Measurements from ENCODE around the gene SPRED3.
"Not testable (repeated sequence)": the region's sequence is repeated elsewhere in the genome, so short reads cannot be mapped to it uniquely, and the experiment has no call there.

Gene SPRED3

DNA sequence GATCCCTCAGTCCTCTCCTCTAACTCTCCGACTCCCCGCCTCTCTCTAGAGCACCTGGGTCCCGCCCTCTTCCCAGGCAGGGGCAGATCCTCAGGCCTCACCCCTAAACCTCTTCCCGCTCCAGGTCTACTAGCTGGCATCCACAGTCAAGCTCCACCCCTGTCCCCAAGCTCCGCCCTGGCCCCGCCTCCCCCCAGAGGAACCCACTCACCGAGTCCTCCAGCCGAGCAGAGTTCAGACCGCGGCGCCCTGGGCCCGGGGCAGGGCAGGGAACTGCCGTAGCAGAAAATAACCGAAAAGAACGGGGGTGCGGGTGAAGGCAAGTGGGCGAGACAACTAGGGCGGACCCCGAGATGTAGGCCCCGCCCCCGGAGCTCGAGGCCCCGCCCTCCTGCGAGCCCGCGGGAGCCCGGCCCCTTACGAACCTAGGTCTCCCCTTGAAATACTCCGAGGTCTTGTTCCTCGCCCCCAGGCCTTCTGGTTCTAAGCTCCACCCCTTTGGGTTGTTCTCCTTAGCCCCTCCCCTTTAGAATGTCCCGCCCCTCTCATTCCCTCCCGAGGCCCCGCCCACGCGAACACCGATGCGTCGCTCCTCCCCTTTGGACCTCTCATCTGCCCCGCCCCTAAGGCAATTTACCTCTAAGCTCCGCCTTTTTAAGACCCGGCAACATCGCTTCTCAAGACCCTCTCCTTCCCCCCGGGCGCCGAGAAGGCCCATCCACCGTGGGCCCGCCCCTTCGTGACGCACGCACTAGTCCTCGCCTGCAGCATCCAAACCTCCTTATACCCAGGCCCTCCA lies 748 bp upstream of the SPRED3 start, which contains the start of gene GGN:
Gene GGN (minus strand): TSS at position 485 of the 799 bp plus-strand sequence. CDS start 773 bp downstream, outside the sequence.
- in situ Hi-C loops (cut with HindIII; ENCODE audit: low pct_ligation_motif_present, low pct_unique_long_range_greater_than_20kb, low sequenced_read_pairs): no loop called here
- DNase-seq: peak; percentile 90

DNA sequence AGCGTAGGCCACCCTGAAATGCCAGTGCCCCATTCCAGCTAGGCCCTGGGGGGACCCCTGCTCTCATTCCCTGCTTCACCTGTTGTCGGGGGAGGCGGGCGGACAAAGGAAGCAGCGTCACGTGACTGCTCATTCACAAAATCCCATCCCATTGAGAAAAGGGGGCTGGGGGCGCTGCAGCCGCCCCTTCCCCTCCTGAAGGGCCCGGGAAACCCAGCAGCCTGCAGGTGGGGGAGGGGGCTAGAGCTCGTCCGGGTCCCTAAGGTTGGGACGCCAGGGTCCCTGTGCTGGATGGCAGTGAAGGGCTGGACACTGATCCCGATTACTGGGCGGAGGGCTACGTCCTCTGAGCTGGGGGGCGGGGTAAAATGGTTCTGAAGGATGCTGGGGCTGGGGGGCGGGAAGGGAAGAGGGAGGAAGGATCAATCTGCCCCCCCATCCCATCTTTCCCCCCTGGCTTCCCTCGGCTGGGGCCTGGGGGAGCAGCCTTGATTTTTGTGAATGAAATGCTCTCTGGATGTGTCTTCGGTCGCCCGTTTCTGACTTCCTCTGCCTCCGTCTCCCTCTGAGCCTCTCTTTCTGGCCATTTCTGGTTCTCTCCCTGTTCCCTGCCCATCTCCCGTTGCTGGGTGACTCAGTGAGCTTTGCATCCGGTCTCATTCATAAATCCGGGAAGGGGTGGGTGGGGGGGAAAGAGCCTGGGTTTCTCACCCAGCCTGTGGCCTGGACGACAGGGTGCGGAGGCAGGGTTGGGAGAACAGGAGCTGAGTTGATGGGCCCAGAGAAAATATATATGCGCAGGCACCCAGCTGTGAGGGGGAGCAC lies 816 bp downstream of the SPRED3 start:
- in situ Hi-C loops (cut with HindIII; ENCODE audit: low pct_ligation_motif_present, low pct_unique_long_range_greater_than_20kb, low sequenced_read_pairs): no loop called here
- DNase-seq: peak; percentile 68

DNA sequence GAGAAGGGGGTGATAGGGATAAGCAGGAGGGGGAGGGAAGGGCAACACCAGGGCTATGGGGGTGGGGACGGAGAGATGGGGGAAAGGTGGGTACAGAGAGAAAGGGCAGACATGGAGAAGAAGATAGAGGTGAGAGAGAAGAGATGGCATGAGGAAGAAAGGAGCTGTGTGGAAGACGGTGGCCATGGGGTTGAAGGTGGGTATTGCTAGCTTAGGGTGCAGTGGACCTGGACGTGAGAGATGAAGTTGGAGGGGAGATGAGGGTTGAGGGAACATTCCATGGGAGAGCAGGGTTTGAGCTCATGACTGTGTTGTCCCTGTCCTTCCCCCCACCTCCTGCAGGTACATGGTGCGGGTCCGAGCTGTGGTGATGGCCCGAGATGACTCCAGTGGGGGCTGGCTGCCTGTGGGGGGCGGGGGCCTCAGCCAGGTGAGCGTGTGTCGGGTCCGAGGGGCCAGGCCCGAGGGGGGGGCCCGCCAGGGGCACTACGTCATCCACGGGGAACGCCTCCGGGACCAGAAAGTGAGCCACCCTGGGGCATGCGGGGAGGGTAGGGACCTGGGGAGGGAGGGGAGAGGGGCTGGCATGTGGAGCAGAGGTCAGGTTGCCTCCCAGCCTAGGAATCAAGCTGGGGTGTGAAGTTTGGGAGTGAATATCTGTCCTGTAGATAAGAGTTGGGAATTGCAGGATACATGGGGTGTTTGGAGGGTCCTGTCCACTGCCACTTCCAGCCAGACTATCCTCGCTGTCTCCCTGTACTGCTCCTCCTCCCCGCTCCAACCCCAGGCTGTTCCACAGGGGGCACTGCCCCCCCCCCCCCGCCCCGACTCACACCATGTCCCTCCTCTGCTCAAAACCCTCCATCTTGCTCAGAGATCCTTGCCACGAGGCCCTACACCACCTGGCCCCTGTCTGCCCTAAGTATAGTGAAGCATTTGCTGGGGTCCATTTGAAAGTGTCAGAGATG lies 1.7 kb downstream of the SPRED3 start:
- in situ Hi-C loops (cut with HindIII; ENCODE audit: low pct_ligation_motif_present, low pct_unique_long_range_greater_than_20kb, low sequenced_read_pairs): no loop called here
- no peak for DNase-seq

DNA sequence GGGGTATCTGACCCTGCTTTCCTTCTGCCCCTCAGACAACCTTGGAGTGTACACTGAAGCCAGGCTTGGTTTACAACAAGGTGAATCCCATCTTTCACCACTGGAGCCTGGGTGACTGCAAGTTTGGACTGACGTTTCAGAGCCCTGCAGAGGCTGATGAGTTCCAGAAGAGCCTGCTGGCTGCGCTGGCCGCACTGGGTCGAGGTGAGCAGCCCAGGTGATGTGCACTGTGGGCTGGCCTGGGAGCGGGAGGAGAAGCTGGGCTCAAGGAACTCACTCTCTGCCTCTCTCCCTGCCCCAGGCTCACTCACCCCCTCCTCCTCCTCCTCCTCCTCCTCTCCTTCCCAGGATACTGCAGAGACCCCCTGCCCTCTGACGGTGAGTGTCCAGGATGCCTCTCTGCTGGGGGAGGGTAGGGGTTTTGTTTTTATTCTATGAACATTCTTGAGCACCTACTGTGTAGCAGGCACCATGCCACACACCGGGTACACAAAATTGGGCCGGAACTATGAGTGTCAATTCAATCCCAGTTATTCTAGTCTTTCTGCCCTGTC lies 3.5 kb downstream of the SPRED3 start:
- DNase-seq: no peak
- in situ Hi-C loops (cut with HindIII; ENCODE audit: low pct_ligation_motif_present, low pct_unique_long_range_greater_than_20kb, low sequenced_read_pairs): no loop called here

DNA sequence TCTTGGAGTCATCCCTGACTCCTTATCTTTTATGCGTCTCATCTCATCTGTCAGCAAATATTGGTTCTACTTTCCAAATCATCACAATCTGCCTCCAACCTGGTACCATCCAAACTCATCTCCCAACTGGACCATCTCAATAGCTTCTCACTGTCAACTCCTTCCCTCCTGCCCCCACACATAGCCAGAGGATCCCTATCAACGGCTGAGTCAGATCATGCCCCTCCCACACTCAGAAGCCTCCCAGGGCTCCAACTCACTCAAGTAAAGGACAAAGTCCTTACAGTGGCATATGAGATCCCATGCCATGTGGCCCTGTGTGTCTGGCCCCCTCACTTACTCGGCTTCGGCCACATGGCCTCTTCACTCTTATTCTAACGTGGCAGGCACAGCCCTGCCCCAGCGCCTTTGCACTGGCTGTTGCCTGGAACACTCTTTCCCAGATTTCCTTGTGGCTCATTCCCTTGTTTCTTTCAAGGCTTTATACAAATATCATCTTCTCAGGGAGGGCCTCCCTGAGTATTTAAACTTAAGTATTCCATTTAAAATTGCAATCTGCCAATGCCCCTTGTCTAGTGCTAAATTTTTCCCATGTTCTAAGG lies 4.3 kb downstream of the SPRED3 start:
- in situ Hi-C loops (cut with HindIII; ENCODE audit: low pct_ligation_motif_present, low pct_unique_long_range_greater_than_20kb, low sequenced_read_pairs): no loop called here
- no peak for DNase-seq

DNA sequence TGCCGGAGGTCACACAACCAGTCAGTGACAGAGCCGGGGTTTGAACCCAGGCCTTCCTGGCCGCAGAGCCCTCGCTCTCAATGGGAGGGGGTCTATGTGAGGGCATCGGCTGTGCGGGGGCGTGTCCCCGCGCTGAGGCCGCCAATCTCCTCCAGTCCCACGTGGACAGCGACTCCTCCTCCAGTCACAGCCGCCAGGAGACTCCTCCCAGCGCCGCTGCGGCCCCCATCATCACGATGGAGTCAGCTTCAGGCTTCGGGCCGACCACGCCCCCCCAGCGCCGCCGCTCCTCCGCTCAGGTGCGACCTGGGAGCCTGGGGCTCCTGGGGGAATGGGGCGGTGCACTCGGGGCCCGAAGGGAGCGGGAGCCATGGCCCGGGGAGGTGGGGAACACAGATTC lies 6.0 kb downstream of the SPRED3 start:
- in situ Hi-C loops (cut with HindIII; ENCODE audit: low pct_ligation_motif_present, low pct_unique_long_range_greater_than_20kb, low sequenced_read_pairs): no loop called here
- no peak for DNase-seq

DNA sequence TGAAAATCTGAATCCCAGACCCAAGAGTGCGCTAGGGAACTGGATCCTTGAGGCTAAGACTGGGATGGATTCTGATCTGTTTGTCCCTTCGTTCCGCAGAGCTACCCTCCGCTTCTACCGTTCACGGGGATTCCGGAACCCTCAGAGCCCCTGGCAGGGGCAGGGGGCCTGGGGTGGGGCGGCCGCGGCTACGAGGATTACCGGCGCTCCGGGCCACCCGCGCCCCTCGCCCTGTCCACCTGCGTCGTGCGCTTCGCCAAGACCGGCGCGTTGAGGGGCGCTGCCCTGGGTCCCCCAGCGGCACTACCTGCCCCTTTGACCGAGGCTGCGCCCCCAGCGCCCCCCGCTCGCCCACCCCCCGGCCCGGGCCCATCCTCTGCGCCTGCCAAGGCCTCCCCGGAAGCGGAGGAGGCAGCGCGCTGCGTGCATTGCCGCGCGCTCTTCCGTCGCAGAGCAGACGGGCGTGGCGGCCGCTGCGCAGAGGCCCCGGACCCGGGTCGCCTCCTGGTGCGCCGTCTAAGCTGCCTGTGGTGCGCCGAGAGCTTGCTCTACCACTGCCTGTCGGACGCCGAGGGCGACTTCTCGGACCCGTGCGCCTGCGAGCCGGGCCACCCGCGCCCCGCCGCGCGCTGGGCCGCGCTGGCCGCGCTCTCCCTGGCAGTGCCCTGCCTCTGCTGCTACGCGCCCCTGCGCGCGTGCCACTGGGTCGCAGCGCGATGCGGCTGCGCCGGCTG lies 7.1 kb downstream of the SPRED3 start:
- in situ Hi-C loops (cut with HindIII; ENCODE audit: low pct_ligation_motif_present, low pct_unique_long_range_greater_than_20kb, low sequenced_read_pairs): no loop called here

DNA sequence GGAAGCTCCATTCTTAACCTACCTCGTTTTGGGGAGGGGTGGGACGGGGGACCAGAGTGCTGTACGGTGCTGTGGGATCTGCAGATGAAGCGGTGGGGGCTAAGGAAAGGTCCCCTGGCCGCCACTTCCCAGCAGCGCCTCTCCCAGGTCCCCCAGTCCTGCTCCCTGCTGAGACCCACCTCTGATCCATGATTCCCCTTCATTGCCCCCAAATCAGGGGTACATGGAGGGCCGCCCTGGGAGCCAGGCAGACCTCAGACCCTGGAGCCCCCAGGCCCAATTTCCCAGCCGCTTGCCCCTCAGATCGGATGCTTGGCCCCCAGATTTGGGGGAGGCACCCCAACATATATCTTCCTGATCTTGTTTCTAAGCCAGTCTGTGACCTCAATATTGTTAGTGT lies 10.6 kb downstream of the SPRED3 start:
- DNase-seq: no peak
- in situ Hi-C loops (cut with HindIII; ENCODE audit: low pct_ligation_motif_present, low pct_unique_long_range_greater_than_20kb, low sequenced_read_pairs): no loop called here

More for the DNA sequence above, 7.1 kb downstream of the SPRED3 start:
- no peak for DNase-seq

DNA sequence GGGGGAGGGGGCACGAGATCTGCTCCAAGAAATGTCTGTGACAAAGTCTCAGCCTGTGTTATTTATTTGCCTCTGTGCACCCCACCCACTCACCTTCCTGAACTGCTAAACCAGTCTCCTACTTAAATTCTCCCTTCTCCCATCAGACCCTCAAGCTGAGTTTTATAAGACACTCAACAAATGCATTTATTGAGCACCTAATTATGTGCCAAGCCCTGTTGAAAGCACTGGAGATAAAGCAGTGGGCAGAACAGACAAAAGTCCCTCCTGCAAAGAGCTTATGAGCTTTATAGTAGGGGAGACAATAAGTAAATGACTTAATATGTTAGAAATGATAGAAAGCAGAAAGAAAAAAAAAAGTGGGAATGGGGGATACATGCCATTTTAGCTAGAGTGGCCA lies 11.0 kb downstream of the SPRED3 start:
- DNase-seq: no peak
- in situ Hi-C loops (cut with HindIII; ENCODE audit: low pct_ligation_motif_present, low pct_unique_long_range_greater_than_20kb, low sequenced_read_pairs): no loop called here

DNA sequence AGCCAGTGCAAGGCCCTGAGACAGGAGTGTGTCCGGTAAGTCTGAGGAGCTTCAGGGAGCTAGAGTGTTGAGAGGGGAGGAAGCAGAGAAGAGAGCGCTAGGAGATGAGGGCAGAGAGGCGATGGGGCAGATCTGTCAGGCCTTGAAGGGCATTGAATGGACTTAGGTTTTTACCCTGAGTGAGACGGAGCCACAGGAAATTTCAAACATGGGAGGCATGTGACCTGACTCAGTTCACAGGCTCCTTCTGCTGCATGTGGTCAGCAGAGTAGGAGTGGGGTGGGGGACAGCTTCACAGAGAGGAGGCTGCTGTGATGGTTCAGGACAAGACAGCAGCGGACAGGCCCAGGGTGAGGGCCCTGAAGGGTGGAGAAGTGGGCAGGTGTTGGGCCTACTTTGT lies 11.9 kb downstream of the SPRED3 start:
- DNase-seq: no peak

DNA sequence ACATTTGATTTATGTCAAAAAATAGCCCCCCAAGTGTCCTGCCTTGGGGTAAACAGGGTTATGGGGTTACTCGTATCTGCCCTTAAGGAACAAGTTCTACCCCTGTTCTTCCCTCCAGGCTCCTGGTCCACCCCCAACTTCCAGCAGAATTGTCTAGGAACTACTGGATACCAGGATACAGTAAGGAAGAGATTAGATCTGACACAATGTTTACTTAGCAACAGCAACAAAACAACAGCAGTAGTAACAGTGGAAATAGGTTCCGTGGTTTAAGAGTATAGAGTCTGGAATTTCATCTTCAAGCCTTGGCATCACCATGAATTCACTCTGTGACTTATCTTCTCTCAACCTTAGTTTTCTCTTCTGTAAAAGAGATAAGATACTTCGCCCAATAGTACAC lies 12.7 kb downstream of the SPRED3 start:
- DNase-seq: no peak
- in situ Hi-C loops (cut with HindIII; ENCODE audit: low pct_ligation_motif_present, low pct_unique_long_range_greater_than_20kb, low sequenced_read_pairs): no loop called here

More for the DNA sequence above, 11.9 kb downstream of the SPRED3 start:
- in situ Hi-C loops (cut with HindIII; ENCODE audit: low pct_ligation_motif_present, low pct_unique_long_range_greater_than_20kb, low sequenced_read_pairs): no loop called here

DNA sequence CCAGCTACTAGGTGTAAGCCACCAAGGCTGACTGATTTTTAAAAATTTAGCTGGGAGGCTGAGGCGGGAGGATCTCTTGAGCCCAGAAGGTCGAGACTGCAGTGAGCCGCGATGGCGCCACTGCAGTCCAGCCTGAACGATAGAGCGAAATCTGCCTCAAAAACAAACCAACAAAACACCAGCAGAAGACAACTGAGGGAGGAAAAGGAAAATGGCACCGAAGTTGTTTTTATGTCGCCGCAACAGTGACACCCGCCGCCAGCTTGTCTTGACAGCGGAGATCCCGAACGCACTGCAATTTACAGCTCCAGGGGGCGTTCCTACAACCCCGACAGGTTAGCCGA lies 14.1 kb downstream of the SPRED3 start:
- in situ Hi-C loops (cut with HindIII; ENCODE audit: low pct_ligation_motif_present, low pct_unique_long_range_greater_than_20kb, low sequenced_read_pairs): no loop called here
- DNase-seq: no peak

DNA sequence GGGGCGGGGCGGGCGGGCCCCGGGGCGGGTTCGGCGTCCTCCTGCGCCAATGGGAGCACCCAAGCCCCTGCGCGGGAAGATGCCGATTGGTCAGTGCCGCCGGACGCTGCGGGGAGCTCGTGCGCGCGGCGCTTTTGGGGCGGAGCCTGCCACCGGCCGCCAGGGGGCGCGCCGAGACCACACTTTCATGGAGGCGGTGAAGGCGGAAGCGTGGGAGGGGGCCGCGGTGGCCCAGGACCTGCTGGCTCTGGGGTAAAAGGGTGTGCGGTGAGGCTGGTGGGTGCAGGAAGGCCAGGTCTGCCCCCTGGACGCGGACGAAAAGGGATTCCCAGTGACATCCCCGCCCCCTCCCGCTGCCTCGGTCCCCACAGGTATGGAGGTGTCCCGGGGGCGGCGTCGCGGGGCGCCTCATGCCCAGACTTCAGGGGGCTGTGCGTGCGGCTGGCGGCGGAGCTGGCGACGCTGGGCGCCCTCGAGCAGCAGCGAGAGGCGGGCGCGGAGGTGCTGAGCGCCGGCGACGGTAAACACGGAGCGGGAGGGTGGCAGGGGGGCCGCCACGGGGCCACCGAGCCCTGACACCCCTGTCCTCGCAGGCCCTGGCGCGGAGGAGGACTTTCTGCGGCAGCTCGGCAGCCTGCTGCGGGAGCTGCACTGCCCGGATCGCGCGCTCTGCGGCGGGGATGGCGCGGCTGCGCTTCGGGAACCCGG lies 14.6 kb downstream of the SPRED3 start, which contains the start of gene FAM98C:
Gene FAM98C (plus strand): TSS at position 127 of the 708 bp plus-strand sequence. CDS start 61 bp downstream, at position 188.
- peak; percentile 92 for DNase-seq
- in situ Hi-C loops (cut with HindIII; ENCODE audit: low pct_ligation_motif_present, low pct_unique_long_range_greater_than_20kb, low sequenced_read_pairs): no loop called here

DNA sequence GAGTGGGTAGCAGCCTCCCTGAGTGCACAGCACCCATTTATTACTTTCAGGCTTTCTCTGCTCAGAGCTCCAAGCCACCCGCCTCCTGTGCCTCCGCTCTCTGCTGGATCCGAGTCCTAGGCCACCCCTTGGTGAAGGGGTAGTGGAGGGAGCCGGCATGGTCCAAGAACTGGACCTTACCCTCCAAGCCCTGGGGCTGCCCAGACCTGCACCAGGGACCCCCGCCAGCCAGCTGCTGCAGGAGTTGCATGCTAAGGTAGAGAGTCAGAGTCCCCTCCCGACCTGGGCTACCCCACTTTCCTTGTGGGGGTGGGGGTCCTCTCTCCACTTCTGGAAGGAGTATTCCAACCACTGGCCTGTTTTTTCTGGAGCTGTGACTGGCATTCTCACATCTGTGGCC lies 16.4 kb downstream of the SPRED3 start:
- no peak for DNase-seq
- in situ Hi-C loops (cut with HindIII; ENCODE audit: low pct_ligation_motif_present, low pct_unique_long_range_greater_than_20kb, low sequenced_read_pairs): no loop called here

DNA sequence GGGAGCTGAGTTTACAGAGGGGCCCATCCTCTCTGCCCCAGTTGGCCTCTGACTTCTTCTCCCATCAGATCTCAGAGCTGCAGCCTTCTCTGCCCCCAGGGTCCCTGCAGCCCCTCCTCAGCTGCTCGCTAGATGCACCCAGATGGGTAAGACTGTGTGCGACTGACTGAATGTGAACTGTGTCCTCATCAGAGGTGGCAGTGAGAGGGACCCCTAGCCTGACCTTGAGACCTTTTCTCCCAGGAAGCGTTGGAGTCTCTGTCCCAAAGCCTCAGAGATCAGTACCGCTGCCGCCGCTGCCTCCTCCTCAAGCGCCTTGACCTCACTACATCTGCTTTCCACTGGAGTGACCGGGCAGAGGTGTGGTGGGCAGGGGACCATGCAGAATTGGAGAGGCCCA lies 16.8 kb downstream of the SPRED3 start:
- in situ Hi-C loops (cut with HindIII; ENCODE audit: low pct_ligation_motif_present, low pct_unique_long_range_greater_than_20kb, low sequenced_read_pairs): no loop called here
- no peak for DNase-seq

DNA sequence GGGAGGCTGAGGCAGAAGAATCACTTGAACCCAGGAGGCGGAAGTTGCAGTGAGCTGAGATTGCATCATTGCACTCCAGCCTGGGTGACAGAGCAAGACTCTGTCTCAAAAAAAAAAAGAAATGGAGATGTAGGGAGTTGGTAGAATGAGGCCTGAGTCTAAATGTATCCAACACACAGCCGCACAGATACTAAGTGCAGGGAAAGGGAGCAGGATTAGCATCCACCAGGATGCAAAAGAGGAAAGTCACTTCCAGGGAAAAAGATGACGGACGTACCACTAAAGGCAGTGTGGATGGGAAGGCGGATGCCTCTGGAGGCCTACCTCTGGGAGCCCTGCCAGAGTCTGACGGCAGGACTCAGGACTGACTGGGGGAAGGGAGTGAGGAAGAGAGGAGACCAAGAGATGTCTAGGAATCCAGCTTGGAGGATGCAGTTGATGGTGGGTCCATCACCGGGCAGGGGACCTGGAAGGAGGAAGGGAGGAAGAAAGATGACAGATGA lies 21.2 kb downstream of the SPRED3 start:
- no peak for DNase-seq
- in situ Hi-C loops (cut with HindIII; ENCODE audit: low pct_ligation_motif_present, low pct_unique_long_range_greater_than_20kb, low sequenced_read_pairs): no loop called here

DNA sequence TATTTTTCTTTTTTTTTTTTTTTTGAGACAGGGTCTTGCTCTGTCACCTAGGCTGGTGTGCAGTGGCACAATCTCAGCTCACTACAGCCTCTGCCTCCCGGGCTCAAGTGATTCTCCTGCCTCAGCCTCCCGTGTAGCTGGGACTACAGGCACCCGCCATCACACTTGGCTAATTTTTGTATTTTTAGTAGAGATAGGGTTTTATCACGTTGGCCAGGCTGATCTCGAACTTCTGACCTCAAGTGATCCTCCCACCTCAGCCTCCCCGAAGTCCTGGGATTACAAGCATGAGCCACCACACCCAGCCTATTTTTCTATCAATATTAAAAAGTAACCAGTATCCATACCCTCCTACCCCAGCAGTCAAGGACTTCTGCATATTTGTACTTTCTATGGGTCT lies 21.9 kb downstream of the SPRED3 start:
- in situ Hi-C loops (cut with HindIII; ENCODE audit: low pct_ligation_motif_present, low pct_unique_long_range_greater_than_20kb, low sequenced_read_pairs); DNase-seq: not testable (repeated sequence)
